ENCODE data around the gene ZCCHC7. TPM values are rescaled to one million over a fixed set of nuclear protein-coding genes. Genes with fewer than 3 reads are reported as not detected.
"Not testable (repeated sequence)": the region's sequence is repeated elsewhere in the genome, so short reads cannot be mapped to it uniquely, and the experiment has no call there.

ZCCHC7 gene
- polyA plus RNA-seq, 1 donor from 2014 or later, result 10.9 TPM

- Histone ChIP-seq H3K27me3 (ENCODE audit: insufficient read depth, low read depth, low read length) (no peaks in the 10 kb centered on the region), H3K27ac (ENCODE audit: low read length) (no peak overlapping the region), H3K9ac (ENCODE audit: low read length) (no peak overlapping the region), H3K9me3 (ENCODE audit: low read length) (no peaks in the 10 kb centered on the region), H3K79me2 (replicated peaks; ENCODE audit: insufficient read depth, low read length) (no peaks in the 10 kb centered on the region), H2AFZ (ENCODE audit: low read depth, low read length) (no peak overlapping the region), H3K36me3 (ENCODE audit: insufficient read depth, low read length) (no peaks in the 10 kb centered on the region), H3K4me3 (ENCODE audit: low read length) (no peak overlapping the region), H3F3A (ENCODE audit: insufficient read depth, low read length, poor library complexity, severe bottlenecking) (no peaks in the 10 kb centered on the region), H3K9me2 (ENCODE audit: insufficient read depth, low read length) (no peaks in the 10 kb centered on the region), H4K20me1 (ENCODE audit: insufficient read depth) (no peaks in the 10 kb centered on the region), H3K4me2 (ENCODE audit: low read length) (no peak overlapping the region)
- TF ChIP-seq EZH2 (IDR thresholded peaks at IDR 0.05; ENCODE audit: borderline replicate concordance, insufficient read depth, low read length, poor library complexity, severe bottlenecking) (no peak), TAF1 (IDR thresholded peaks at IDR 0.05; ENCODE audit: low read depth) (no peak), POLR2AphosphoS5 (IDR thresholded peaks at IDR 0.05) (no peak), SMC3 (conservative IDR thresholded peaks at IDR 0.05; ENCODE audit: poor library complexity) (no peak), RAD21 (conservative IDR thresholded peaks at IDR 0.05) (no peak), EP300 (conservative IDR thresholded peaks at IDR 0.05; ENCODE audit: poor library complexity, severe bottlenecking) (no peak), CTCF (IDR thresholded peaks at IDR 0.05; ENCODE audit: poor library complexity, severe bottlenecking) (no peak), MXI1 (conservative IDR thresholded peaks at IDR 0.05; ENCODE audit: poor library complexity, severe bottlenecking) (no peak)
- TF ChIP-seq, protein P1, sequence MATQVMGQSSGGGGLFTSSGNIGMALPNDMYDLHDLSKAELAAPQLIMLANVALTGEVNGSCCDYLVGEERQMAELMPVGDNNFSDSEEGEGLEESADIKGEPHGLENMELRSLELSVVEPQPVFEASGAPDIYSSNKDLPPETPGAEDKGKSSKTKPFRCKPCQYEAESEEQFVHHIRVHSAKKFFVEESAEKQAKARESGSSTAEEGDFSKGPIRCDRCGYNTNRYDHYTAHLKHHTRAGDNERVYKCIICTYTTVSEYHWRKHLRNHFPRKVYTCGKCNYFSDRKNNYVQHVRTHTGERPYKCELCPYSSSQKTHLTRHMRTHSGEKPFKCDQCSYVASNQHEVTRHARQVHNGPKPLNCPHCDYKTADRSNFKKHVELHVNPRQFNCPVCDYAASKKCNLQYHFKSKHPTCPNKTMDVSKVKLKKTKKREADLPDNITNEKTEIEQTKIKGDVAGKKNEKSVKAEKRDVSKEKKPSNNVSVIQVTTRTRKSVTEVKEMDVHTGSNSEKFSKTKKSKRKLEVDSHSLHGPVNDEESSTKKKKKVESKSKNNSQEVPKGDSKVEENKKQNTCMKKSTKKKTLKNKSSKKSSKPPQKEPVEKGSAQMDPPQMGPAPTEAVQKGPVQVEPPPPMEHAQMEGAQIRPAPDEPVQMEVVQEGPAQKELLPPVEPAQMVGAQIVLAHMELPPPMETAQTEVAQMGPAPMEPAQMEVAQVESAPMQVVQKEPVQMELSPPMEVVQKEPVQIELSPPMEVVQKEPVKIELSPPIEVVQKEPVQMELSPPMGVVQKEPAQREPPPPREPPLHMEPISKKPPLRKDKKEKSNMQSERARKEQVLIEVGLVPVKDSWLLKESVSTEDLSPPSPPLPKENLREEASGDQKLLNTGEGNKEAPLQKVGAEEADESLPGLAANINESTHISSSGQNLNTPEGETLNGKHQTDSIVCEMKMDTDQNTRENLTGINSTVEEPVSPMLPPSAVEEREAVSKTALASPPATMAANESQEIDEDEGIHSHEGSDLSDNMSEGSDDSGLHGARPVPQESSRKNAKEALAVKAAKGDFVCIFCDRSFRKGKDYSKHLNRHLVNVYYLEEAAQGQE (IDR thresholded peaks at IDR 0.05; ENCODE audit: borderline replicate concordance), result no peak
These were observed 81.2 kb downstream of the ZCCHC7 start for GRCh38 chr9:37201581-37201980.

DNA sequence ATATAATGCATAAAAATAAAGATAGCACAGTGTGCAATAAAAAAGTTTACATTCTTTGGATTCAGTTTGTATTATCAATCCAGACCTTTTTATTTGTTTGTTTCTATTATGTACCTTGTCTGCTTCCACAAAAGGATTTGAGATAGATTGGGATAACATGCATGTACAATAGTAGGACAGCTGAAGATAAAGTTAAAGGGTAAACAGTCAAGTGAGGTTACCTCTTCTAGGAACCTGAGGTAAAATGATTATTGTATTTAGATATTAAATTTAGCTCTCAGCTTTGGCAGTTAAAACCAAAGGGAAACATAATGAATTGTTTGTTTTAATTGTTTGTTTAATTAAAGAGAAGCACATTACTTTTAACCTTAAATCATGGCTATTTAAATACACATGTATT, 81.7 kb downstream of the ZCCHC7 start:
- H3K9me2 ChIP-seq (ENCODE audit: insufficient read depth, low read length), result no peaks in the 10 kb centered on the region
- H3K4me3 ChIP-seq (ENCODE audit: low read length), result no peak overlapping the region
- no peak overlapping the region for H3K4me2 ChIP-seq (ENCODE audit: low read length)
- no peak overlapping the region for H3K27ac ChIP-seq (ENCODE audit: low read length)
- H3K79me2 ChIP-seq (replicated peaks; ENCODE audit: insufficient read depth, low read length), result no peaks in the 10 kb centered on the region
- no peak overlapping the region for H2AFZ ChIP-seq (ENCODE audit: low read depth, low read length)
- no peaks in the 10 kb centered on the region for H4K20me1 ChIP-seq (ENCODE audit: insufficient read depth)
- H3K9ac ChIP-seq (ENCODE audit: low read length), result no peak overlapping the region
- TF ChIP-seq, protein P1 (IDR thresholded peaks at IDR 0.05; ENCODE audit: borderline replicate concordance), result no peak
- TF ChIP-seq RAD21 (conservative IDR thresholded peaks at IDR 0.05) (no peak), CTCF (IDR thresholded peaks at IDR 0.05; ENCODE audit: poor library complexity, severe bottlenecking) (no peak), SMC3 (conservative IDR thresholded peaks at IDR 0.05; ENCODE audit: poor library complexity) (no peak), EZH2 (IDR thresholded peaks at IDR 0.05; ENCODE audit: borderline replicate concordance, insufficient read depth, low read length, poor library complexity, severe bottlenecking) (no peak), MXI1 (conservative IDR thresholded peaks at IDR 0.05; ENCODE audit: poor library complexity, severe bottlenecking) (no peak), POLR2AphosphoS5 (IDR thresholded peaks at IDR 0.05) (no peak), TAF1 (IDR thresholded peaks at IDR 0.05; ENCODE audit: low read depth) (no peak), EP300 (conservative IDR thresholded peaks at IDR 0.05; ENCODE audit: poor library complexity, severe bottlenecking) (no peak)
- H3F3A ChIP-seq (ENCODE audit: insufficient read depth, low read length, poor library complexity, severe bottlenecking), result no peaks in the 10 kb centered on the region
- H3K9me3 ChIP-seq (ENCODE audit: low read length), result no peaks in the 10 kb centered on the region
- H3K27me3 ChIP-seq (ENCODE audit: insufficient read depth, low read depth, low read length), result no peaks in the 10 kb centered on the region
- no peaks in the 10 kb centered on the region for H3K36me3 ChIP-seq (ENCODE audit: insufficient read depth, low read length)

- not testable (repeated sequence) for H3K27ac ChIP-seq (ENCODE audit: low read length); H3F3A ChIP-seq (ENCODE audit: insufficient read depth, low read length, poor library complexity, severe bottlenecking); H3K9ac ChIP-seq (ENCODE audit: low read length); H3K9me2 ChIP-seq (ENCODE audit: insufficient read depth, low read length); H3K79me2 ChIP-seq (replicated peaks; ENCODE audit: insufficient read depth, low read length); H3K4me3 ChIP-seq (ENCODE audit: low read length); H2AFZ ChIP-seq (ENCODE audit: low read depth, low read length); H4K20me1 ChIP-seq (ENCODE audit: insufficient read depth); H3K9me3 ChIP-seq (ENCODE audit: low read length); H3K4me2 ChIP-seq (ENCODE audit: low read length); H3K27me3 ChIP-seq (ENCODE audit: insufficient read depth, low read depth, low read length); H3K36me3 ChIP-seq (ENCODE audit: insufficient read depth, low read length)
These were observed 83.1 kb downstream of the ZCCHC7 start for GRCh38 chr9:37203456-37203855.

Data from neural cell (in vitro differentiated cells).